Measurements from ENCODE around the gene RIBC2.

Gene RIBC2

GRCh38 chr22:45473626-45474237 is 60.2 kb downstream of the RIBC2 start:
- DNase-seq (ENCODE audit: low spot score), result no peak

DNA sequence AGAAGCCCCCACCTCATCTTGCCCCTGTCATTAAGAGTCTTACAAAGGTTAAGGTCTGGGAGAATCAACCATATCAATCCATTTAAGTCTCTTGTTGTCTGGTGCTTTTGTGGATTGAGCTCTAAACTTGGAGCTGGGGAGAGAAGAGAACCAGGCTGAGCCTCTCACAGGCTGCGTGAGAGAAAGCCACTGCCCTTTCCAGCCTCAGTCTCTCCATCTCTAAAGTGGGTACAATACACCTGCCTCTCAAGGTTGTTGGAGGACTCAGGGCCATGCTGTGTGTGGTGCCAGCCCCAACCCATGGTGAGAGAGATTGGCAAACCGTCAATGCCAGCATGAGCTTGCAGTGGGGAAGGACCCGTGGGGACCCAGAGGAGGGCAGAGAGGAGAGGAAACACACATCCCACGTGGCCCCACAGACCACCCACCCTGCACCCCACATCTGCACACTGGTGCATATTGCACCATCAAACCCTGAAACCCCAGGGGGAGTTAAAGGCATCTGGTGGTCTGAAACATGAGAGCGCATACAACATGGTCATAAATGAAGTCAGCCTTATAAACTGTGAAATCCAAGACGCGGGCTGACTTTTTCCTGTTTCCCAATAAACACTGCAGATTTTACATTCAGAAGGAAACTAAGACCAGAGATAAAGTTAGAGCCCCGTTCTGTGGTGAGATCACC is 61.7 kb downstream of the RIBC2 start:
- DNase-seq (ENCODE audit: low spot score), result no peak

- DNase-seq (ENCODE audit: low spot score), result no peak
Measured at GRCh38 chr22:45475851-45476514, 62.5 kb downstream of the RIBC2 start.

DNA sequence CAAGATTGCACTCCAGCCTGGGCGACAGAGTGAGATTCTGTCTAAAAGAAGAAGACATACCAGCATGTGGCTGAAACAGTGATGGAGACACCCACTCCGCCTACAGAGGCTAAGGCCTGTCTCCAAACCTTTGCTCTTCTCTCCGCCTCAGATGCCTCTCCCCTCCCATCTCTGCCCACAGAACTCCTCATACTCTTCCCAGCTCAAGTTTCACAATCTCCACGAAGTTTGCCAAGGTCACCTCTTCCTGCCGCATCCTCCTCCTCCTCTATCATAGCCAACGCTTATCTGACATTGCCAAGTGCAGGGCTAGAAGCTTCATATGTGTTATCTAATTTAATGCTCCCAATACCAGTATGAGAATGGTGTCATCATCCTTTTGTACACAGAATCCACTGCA is 63.3 kb downstream of the RIBC2 start:
- DNase-seq (ENCODE audit: low spot score), result no peak

DNA sequence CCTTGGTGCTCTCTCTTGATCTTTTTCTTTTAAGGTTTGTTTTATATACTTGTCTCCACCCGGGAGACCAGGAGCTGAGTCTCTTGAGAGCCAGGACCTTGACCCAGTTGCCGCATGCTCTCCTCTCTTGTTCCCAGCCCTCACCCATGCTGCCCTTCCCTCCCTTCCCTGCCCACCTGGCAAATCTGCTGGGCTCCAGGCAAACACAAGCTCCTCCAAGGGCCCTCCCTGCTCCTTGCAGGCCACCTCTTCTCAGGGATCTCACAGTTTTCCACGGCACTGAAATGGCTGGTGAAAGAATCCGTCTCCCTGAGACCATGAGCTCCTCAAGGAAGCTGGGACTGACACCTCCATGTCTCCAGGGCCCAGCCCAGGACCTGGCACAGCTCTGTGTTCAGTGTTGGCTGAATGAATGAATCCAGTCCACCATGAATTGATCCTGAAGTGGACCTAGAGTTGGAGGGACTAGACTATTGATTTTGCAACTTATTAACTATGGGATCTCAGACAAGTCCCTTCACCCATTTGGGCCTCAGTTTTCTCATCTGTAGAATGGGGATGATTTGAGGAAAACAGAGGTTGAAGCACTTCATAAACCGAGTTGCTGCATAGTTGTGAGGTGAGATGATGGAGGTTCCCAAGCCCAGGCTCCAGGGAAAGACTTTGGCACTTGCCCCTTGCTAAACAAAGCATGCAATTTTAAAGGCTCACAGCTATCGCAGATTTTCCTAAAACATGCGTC is 64.0 kb downstream of the RIBC2 start:
- no peak for DNase-seq (ENCODE audit: low spot score)

DNA sequence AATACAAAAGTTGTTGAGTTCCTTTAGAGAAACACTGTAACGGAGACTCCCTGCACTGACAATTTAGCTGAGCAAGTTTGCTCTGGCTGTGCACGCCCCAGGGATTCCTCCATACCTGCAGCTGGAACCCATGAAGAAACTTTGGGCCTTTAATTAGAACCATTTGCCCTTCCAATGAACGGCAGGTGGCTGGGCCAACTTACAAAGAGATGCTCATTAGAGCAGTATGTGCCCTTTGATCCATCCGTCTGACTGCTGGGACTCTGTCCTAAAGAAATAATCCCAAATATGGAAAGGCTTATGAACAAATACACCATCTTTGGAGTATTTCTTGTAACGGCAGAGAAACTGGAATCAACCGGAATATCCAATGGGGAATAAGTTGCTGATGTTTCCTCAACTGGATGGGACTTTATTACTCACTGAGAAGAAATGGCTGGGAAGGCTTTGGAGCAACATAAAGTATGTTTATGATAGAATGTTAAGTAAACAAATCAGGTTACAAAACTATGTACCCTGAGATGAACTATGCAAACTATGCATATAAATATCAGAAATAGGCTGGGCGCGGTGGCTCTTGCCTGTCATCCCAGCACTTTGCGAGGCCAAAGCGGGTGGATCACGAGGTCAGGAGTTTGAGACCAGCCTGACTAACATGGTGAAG is 64.7 kb downstream of the RIBC2 start:
- no peak for DNase-seq (ENCODE audit: low spot score)

- no peak for DNase-seq (ENCODE audit: low spot score)
Measured at GRCh38 chr22:45480717-45481116, 67.2 kb downstream of the RIBC2 start.

DNA sequence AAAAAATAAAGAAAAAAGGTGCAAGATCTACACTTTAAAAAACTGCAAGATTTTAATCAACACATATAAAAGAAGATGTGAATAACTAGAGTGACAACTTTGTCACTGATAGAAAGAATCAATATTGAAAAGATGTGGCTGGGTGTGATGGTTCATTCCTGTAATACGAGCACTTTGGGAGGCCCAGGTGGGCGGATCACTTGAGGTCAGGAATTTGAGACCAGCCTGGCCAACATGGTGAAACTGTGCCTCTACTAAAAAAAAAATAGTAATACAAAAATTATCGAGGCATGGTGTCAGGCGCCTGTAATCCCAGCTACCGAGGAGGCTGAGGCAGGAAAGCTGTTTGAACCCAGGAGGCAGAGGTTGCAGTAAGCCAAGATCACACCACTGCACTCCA is 68.2 kb downstream of the RIBC2 start:
- no peak for DNase-seq (ENCODE audit: low spot score)

Measured in putamen (tissue), 1 donor.